ENCODE results near the gene INPP5A. TPM values are rescaled to one million over a fixed set of nuclear protein-coding genes. Genes with fewer than 3 reads are reported as not detected.
"Not testable (repeated sequence)": the region's sequence is repeated elsewhere in the genome, so short reads cannot be mapped to it uniquely, and the experiment has no call there.

INPP5A gene
- total RNA-seq, 6 experiments from 2014 or later: 58.9 to 64.6 (median 63.8) TPM

GRCh38 chr10:132817701-132818211 lies 280.2 kb downstream of the INPP5A start:
- H3K27me3 Mint-ChIP-seq (ENCODE audit: insufficient read depth): peaks cover 29% of the 10 kb centered on the region
- no peak for TF ChIP-seq CTCF (IDR thresholded peaks at IDR 0.05)
- H3K4me1 Mint-ChIP-seq (ENCODE audit: low read depth): no peaks in the 10 kb centered on the region
- no peak overlapping the region for H3K27ac Mint-ChIP-seq
- H3K9me3 Mint-ChIP-seq: peaks cover 14% of the 10 kb centered on the region
- no peaks in the 10 kb centered on the region; the same call in 1 of the 2 replicates for H3K36me3 Mint-ChIP-seq (ENCODE audit: low read depth)
- H3K4me3 Mint-ChIP-seq: no peak overlapping the region
- DNase-seq: no peak

- TF ChIP-seq CTCF (IDR thresholded peaks at IDR 0.05): no peak
- Mint-ChIP-seq H3K4me1 (ENCODE audit: low read depth) (no peaks in the 10 kb centered on the region), H3K9me3 (peaks cover 14% of the 10 kb centered on the region), H3K4me3 (no peak overlapping the region), H3K27ac (no peak overlapping the region), H3K36me3 (ENCODE audit: low read depth) (no peaks in the 10 kb centered on the region; the same call in 1 of the 2 replicates), H3K27me3 (ENCODE audit: insufficient read depth) (peaks cover 24% of the 10 kb centered on the region)
- DNase-seq: no peak
Measured at GRCh38 chr10:132820056-132820455, 282.5 kb downstream of the INPP5A start.

- DNase-seq; H3K4me3 Mint-ChIP-seq; H3K4me1 Mint-ChIP-seq (ENCODE audit: low read depth); H3K27ac Mint-ChIP-seq; H3K36me3 Mint-ChIP-seq (ENCODE audit: low read depth): not testable (repeated sequence)
- Mint-ChIP-seq H3K27me3 (ENCODE audit: insufficient read depth) (peaks cover 21% of the 10 kb centered on the region), H3K9me3 (peaks cover 10% of the 10 kb centered on the region)
Measured at GRCh38 chr10:132825783-132826523, 288.4 kb downstream of the INPP5A start.

- Mint-ChIP-seq H3K4me1 (ENCODE audit: low read depth) (no peaks in the 10 kb centered on the region), H3K9me3 (peaks cover 10% of the 10 kb centered on the region), H3K27me3 (ENCODE audit: insufficient read depth) (peaks cover 29% of the 10 kb centered on the region), H3K36me3 (ENCODE audit: low read depth) (no peaks in the 10 kb centered on the region), H3K27ac (no peak overlapping the region), H3K4me3 (no peak overlapping the region)
- TF ChIP-seq CTCF (IDR thresholded peaks at IDR 0.05): no peak
- DNase-seq: no peak
Measured at GRCh38 chr10:132826524-132827422, 289.2 kb downstream of the INPP5A start.

- DNase-seq: no peak
- Mint-ChIP-seq H3K27ac (no peak overlapping the region), H3K27me3 (ENCODE audit: insufficient read depth) (peaks cover 35% of the 10 kb centered on the region), H3K36me3 (ENCODE audit: low read depth) (no peaks in the 10 kb centered on the region), H3K9me3 (peaks cover 10% of the 10 kb centered on the region), H3K4me3 (no peak overlapping the region), H3K4me1 (ENCODE audit: low read depth) (no peaks in the 10 kb centered on the region)
- no peak for TF ChIP-seq CTCF (IDR thresholded peaks at IDR 0.05)
Measured at GRCh38 chr10:132827423-132827789, 289.8 kb downstream of the INPP5A start.
